Heart left ventricle (tissue), 13 donors: ENCODE data around the gene ADGRB2.

Source experiments
- POLR2A ChIP-seq, 2 donors: fragments of 450-650 bp; IDR thresholded peaks; one replicate each; pipeline ENCODE4 v1.6.1; 2017; ENCODE audit warnings: antibody characterized with exemption in 2 of 2, mild to moderate bottlenecking in 2 of 2, moderate library complexity in 2 of 2
- TF ChIP-seq, protein P1 (sequence below), 12 donors: fragments of 200-600 bp; sonication (generic) in 4 of 12; IDR thresholded peaks; one replicate each; pipeline versions ENCODE4 v1.5.0 to v1.8.0; 2018 to 2022; ENCODE audit warnings: antibody characterized with exemption in 12 of 12, mild to moderate bottlenecking in 5 of 12
- donor health status: ischemic (EF 13 %, LVEDD 7.1; RV severe dilation, severe dysfunction).
- donor health status: DM: no; HTN: yes; CAD: no.
- donor health status: DM: no; HTN: no; CAD: no.
- donor health status: ischemic (EF 25% LVEDD 6.9; RV normal size, moderate dysfunction).
- donor health status: ischemic (EF 25% LVEDD 5.7; RV mildly dilated, moderate dysfunction).
- donor health status: ischemic (EF 35%, LVEDD 5.7; RV mildly dilated, moderate dysfunction).
- donor health status: nonischemic (EF 11% LVEDD 7.7; RV severe dilation, severe dysfunction).
- donor health status: DM: yes; HTN: yes; CAD: no.
- donor health status: PGD.
- donor health status: ischemic (EF 29% LVEDD 5.4; RV normal size, mild dysfunction).
- donor health status: nonischemic (EF 23%, LVEDD 6.1; RV moderate dilation, normal function).

DNA sequence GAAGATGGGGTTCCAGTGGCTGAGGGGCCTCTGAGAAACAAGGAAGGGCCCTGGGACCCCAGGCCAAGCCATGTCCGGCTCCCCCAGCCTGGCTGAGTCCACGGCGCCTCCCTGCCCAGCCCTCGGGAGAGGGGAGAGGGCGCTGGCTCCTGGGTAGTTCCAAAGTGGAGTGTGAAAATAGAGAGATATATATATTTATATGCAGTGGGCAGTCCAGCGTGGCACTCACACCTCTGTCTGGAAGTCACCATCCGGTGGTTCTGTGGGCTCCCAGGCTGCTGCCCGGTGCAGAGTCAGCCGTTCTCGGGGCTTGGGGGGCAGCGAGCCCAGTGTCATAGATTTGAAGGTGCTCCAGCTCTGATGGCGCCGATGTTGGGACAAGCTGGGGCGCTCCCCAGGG, 36.9 kb downstream of the ADGRB2 start:
- TF ChIP-seq, protein P1, sequence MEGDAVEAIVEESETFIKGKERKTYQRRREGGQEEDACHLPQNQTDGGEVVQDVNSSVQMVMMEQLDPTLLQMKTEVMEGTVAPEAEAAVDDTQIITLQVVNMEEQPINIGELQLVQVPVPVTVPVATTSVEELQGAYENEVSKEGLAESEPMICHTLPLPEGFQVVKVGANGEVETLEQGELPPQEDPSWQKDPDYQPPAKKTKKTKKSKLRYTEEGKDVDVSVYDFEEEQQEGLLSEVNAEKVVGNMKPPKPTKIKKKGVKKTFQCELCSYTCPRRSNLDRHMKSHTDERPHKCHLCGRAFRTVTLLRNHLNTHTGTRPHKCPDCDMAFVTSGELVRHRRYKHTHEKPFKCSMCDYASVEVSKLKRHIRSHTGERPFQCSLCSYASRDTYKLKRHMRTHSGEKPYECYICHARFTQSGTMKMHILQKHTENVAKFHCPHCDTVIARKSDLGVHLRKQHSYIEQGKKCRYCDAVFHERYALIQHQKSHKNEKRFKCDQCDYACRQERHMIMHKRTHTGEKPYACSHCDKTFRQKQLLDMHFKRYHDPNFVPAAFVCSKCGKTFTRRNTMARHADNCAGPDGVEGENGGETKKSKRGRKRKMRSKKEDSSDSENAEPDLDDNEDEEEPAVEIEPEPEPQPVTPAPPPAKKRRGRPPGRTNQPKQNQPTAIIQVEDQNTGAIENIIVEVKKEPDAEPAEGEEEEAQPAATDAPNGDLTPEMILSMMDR (IDR thresholded peaks at IDR 0.05) = no peak
- no peak for TF ChIP-seq POLR2A (IDR thresholded peaks at IDR 0.05)
